DND-41 (cell line): ENCODE data around the gene DENND6A.

Source experiments
- ATAC-seq: fragments of 200-7000 bp; cut with Tn5 transposase; 3 replicates; pipeline ENCODE4 v1.9.1; 2021; ENCODE audit warnings: low read depth; ENCODE audit not compliant: insufficient read depth
- DNase-seq: peaks from one replicate; pipeline ENCODE4 v3.0.0-alpha.2; 2020
- H2AFZ ChIP-seq: 2 replicates; pipeline ENCODE4 v1.6.0; 2012; ENCODE audit warnings: low read depth, low read length
- H3K27ac ChIP-seq: 2 replicates; pipeline ENCODE4 v1.5.1; 2012; ENCODE audit warnings: low read length, inconsistent platforms
- H3K27me3 ChIP-seq: fragments of 200-600 bp; sonication (generic); 2 replicates; pipeline ENCODE4 v1.6.0; 2012; ENCODE audit warnings: low read length, mild to moderate bottlenecking, inconsistent platforms; ENCODE audit not compliant: insufficient read depth, poor library complexity
- H3K36me3 ChIP-seq: 2 replicates; pipeline ENCODE4 v1.5.1; 2012; ENCODE audit warnings: low read length, inconsistent platforms; ENCODE audit not compliant: insufficient read depth
- H3K4me1 ChIP-seq: 2 replicates; pipeline ENCODE4 v1.5.1; 2012; ENCODE audit warnings: mild to moderate bottlenecking, low read length; ENCODE audit not compliant: insufficient read depth
- H3K4me2 ChIP-seq: 2 replicates; pipeline ENCODE4 v1.6.0; 2012; ENCODE audit warnings: mild to moderate bottlenecking, moderate library complexity, low read length, inconsistent platforms; ENCODE audit not compliant: insufficient read depth
- H3K4me3 ChIP-seq, 2 experiments: fragments of 200-600 bp in 1 of 2; shearing (Covaris generic) in 1 of 2; 2 replicates each; pipeline ENCODE4 v1.5.1; 2012 to 2016; ENCODE audit warnings: inconsistent platforms in 2 of 2, low read length in 2 of 2, mild to moderate bottlenecking in 2 of 2, low read depth in 1 of 2, moderate library complexity in 1 of 2
- H3K79me2 ChIP-seq: 2 replicates; pipeline ENCODE4 v1.6.0; 2012; ENCODE audit warnings: low read length, inconsistent platforms; ENCODE audit not compliant: insufficient read depth
- H3K9ac ChIP-seq: 2 replicates; pipeline ENCODE4 v1.6.0; 2012; ENCODE audit warnings: low read depth, mild to moderate bottlenecking, inconsistent platforms, low read length, moderate library complexity
- H3K9me3 ChIP-seq: 2 replicates; pipeline ENCODE4 v1.5.1; 2012; ENCODE audit warnings: low read length, moderate library complexity, mild to moderate bottlenecking, inconsistent platforms; ENCODE audit not compliant: insufficient read depth, severe bottlenecking
- H4K20me1 ChIP-seq: 2 replicates; pipeline ENCODE4 v1.6.0; 2012; ENCODE audit warnings: low read length; ENCODE audit not compliant: insufficient read depth
- CTCF ChIP-seq: IDR thresholded peaks from 2 replicates; pipeline ENCODE4 v1.5.1; 2012; ENCODE audit warnings: borderline replicate concordance, low read length, moderate library complexity, mild to moderate bottlenecking; ENCODE audit not compliant: poor library complexity, severe bottlenecking; ENCODE audit errors: extremely low read depth
- EZH2 ChIP-seq: IDR thresholded peaks from 3 replicates; pipeline ENCODE4 v1.6.1; 2012; ENCODE audit warnings: borderline replicate concordance, low read depth, mild to moderate bottlenecking, moderate library complexity, low read length, inconsistent platforms; ENCODE audit not compliant: severe bottlenecking

The DENND6A gene

DNA sequence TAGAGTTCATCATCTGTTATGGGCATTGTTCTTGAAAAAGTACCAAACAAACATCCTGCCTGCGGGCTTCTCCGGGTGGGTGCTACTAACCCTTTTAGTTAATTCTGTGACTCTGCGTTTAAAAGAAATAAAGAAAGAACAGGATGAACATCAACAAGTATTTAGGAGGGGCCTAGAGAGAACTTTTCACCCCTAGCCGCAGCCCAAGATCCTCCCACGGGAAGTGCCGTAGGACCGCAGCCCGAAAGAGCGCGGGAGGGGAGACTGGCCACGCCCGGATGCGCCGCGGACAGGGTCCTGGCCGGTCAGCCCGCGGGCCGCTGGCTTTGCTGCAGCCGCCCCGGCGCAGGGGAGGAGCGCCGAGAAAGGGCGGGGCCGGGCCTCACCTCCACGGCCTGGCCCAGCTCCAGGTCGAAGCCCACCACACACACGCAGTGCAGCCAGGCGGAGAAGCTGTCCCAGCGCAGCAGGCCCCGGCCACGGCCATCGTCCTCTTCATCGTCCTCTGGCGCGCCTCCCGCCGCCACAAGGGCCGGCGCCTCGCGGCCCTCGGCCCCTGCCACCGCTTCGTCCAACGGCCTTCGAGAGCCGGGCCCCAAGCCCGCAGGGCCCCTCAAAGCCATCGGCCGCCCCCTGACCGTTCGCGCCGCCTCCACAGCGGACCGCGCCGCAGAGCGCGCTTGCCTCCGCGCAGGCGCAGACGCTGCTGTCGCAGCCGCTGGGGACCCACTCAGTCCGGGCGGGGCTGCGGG is at the start of gene DENND6A:
DENND6A (minus strand) TSS at position 682 of the 752 bp plus-strand sequence; CDS start at position 623, 59 bp downstream.
- Histone ChIP-seq H3K27me3 (no peaks in the 10 kb centered on the region), H3K4me3 (peak within 1 kb of the TSS; percentile 35 to 75; a peak in 3 of 4 replicates), H2AFZ (peak within 1 kb of the TSS; percentile 77), H3K9ac (peak within 1 kb of the TSS; percentile 90), H3K27ac (peak within 1 kb of the TSS; percentile 88), H3K9me3 (no peaks in the 10 kb centered on the region), H3K79me2 (peaks cover 62% of the 10 kb centered on the region), H3K36me3 (peaks cover 13% of the 10 kb centered on the region), H4K20me1 (peaks cover 40% of the 10 kb centered on the region), H3K4me2 (peak within 1 kb of the TSS; percentile 83), H3K4me1 (peaks cover 47% of the 10 kb centered on the region)
- peak; percentile 87 for ATAC-seq
- peak; percentile 96 for DNase-seq
- no peak for TF ChIP-seq CTCF
- TF ChIP-seq EZH2: no peak

GRCh38 chr3:57740027-57740426 is 47.1 kb upstream of the DENND6A start:
- no peaks in the 10 kb centered on the region for H3K36me3 ChIP-seq
- no peaks in the 10 kb centered on the region for H3K27me3 ChIP-seq
- TF ChIP-seq CTCF (no peak), EZH2 (no peak)
- no peaks in the 10 kb centered on the region for H3K79me2 ChIP-seq
- no peaks in the 10 kb centered on the region for H3K9me3 ChIP-seq
- H2AFZ ChIP-seq: no peak overlapping the region
- H3K4me1 ChIP-seq: no peaks in the 10 kb centered on the region
- H3K4me3 ChIP-seq: no peak overlapping the region
- H3K27ac ChIP-seq: no peak overlapping the region
- ATAC-seq (no peak), DNase-seq (no peak)
- H4K20me1 ChIP-seq: no peaks in the 10 kb centered on the region
- H3K4me2 ChIP-seq: no peak overlapping the region
- H3K9ac ChIP-seq: no peak overlapping the region

DNA sequence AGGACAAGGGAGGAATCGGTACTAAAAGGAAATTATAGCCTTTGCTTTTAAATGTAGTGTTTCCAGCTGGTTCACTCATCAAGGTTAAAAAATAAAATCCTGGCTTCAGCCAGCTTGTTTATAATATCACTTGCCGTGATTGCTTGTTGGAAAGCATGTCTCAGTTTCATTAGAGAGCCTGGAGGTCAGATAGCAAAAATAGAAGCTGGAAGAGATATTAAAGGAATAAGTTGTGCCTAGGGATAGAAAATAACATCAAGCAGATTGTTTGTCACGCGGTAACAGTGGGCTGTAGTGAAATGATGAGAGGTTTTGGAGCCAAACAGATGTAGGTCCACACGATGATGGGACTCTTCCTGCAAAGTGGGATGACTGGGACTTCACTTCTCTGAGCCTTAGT is 45.5 kb upstream of the DENND6A start:
- H3K4me3 ChIP-seq: no peak overlapping the region
- no peaks in the 10 kb centered on the region for H3K9me3 ChIP-seq
- DNase-seq (no peak), ATAC-seq (no peak)
- no peaks in the 10 kb centered on the region for H3K27me3 ChIP-seq
- no peak overlapping the region for H2AFZ ChIP-seq
- TF ChIP-seq EZH2: no peak
- TF ChIP-seq CTCF: no peak
- H3K27ac ChIP-seq: no peak overlapping the region
- H3K4me1 ChIP-seq: no peaks in the 10 kb centered on the region
- no peaks in the 10 kb centered on the region for H3K36me3 ChIP-seq
- no peaks in the 10 kb centered on the region for H4K20me1 ChIP-seq
- no peak overlapping the region for H3K9ac ChIP-seq
- no peak overlapping the region for H3K4me2 ChIP-seq
- H3K79me2 ChIP-seq: no peaks in the 10 kb centered on the region
